Measurements from ENCODE around the gene MRPS30.
"Not testable (repeated sequence)": the region's sequence is repeated elsewhere in the genome, so short reads cannot be mapped to it uniquely, and the experiment has no call there.

MRPS30 gene

GRCh38 chr5:44821164-44821563 lies 12.4 kb downstream of the MRPS30 start:
- no peak for DNase-seq (ENCODE audit: low spot score)

DNA sequence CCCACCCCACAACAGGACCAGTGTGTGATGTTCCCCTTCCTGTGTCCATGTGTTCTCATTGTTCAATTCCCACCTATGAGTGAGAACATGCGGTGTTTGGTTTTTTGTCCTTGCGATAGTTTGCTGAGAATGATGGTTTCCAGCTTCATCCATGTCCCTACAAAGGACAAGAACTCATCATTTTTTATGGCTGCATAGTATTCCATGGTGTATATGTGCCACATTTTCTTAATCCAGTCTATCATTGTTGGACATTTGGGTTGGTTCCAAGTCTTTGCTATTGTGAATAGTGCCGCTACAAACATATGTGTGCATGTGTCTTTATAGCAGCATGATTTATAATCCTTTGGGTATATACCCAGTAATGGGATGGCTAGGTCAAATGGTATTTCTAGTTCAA lies 15.9 kb downstream of the MRPS30 start:
- DNase-seq (ENCODE audit: low spot score) = not testable (repeated sequence)

GRCh38 chr5:44827681-44828080 lies 18.9 kb downstream of the MRPS30 start:
- no peak for DNase-seq (ENCODE audit: low spot score)

GRCh38 chr5:44828719-44829118 lies 20.0 kb downstream of the MRPS30 start:
- no peak for DNase-seq (ENCODE audit: low spot score)

DNA sequence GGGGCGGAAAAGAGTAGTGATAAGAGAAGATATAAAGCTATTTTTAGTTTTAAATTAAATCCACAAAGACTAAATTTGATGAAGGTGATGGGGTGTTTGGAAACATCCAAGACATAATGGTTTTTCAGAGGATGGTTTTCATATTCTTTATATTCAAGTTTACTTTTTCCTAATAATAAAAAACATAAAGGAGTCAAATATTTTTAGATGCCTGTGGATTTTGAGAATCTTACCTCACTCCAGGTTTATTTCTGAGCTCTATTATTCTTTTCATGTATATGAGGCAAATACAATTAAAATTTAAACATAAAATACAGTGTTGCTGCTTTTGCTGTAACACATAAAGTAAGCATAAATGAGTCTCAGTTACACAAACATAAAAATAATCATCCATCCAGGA lies 22.2 kb downstream of the MRPS30 start:
- DNase-seq (ENCODE audit: low spot score) = no peak

GRCh38 chr5:44833249-44833648 lies 24.5 kb downstream of the MRPS30 start:
- no peak for DNase-seq (ENCODE audit: low spot score)

GRCh38 chr5:44835693-44836092 lies 26.9 kb downstream of the MRPS30 start:
- DNase-seq (ENCODE audit: low spot score) = no peak

GRCh38 chr5:44839018-44839681 lies 30.4 kb downstream of the MRPS30 start:
- no peak for DNase-seq (ENCODE audit: low spot score)

- no peak for DNase-seq (ENCODE audit: low spot score)
Measured at GRCh38 chr5:44842496-44843282, 33.9 kb downstream of the MRPS30 start.

- DNase-seq (ENCODE audit: low spot score) = no peak
Measured at GRCh38 chr5:44844744-44845143, 36.0 kb downstream of the MRPS30 start.

DNA sequence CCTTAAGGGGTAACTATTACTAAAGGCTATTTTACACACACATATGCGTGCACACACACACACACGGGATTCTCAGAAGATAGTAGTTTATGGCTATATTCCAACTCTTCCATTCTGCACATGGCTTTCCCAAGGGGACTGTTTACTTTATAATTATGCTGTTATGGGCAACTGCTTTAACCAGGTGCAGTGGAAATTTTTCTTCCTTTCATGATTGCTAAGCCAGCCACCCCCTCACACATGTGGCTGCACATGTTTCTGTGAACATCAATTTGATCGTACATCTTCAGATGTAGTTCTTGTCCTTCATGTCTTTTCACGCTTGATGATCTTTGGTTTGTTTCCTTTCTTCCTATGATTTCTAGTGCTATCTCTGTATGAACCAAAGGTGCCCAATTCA lies 37.0 kb downstream of the MRPS30 start:
- DNase-seq (ENCODE audit: low spot score) = no peak

DNA sequence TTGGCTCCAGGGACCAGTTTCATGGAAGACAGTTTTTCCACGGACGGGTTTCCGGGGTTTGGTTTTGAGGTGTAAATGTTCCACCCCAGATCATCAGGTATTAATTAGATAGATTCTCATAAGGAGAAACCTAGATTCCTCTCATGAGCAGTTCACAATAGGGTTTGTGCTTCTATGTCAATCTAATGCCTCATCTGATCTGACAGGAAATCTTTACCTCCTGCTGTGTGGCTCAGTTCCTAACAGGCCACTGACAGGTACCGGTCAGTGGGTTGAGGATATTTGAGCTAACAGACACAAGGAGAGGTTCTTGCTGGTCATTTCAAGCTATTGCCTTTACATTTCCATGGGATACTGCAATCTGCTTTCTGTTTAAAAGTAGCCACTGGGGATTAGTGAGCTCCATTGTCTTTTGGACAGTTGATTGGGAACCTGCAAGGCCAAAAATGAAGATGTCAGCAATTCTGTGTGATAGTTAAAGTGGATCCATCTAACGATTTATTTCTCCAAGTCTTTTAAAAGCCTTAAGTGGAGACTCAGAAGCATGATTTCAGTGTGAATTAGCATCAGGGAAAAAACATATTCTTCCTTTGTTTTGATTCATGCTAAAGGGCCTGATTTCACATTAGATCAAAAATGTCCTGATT lies 38.6 kb downstream of the MRPS30 start:
- no peak for DNase-seq (ENCODE audit: low spot score)

GRCh38 chr5:44860267-44860666 lies 51.5 kb downstream of the MRPS30 start:
- no peak for DNase-seq (ENCODE audit: low spot score)

- peak; percentile 35 for DNase-seq (ENCODE audit: low spot score)
Measured at GRCh38 chr5:44862808-44863207, 54.1 kb downstream of the MRPS30 start.
